Measurements from ENCODE around the gene TBR1. TPM values are rescaled to one million over a fixed set of nuclear protein-coding genes. Genes with fewer than 3 reads are reported as not detected.

Gene TBR1
- total RNA-seq, 1 donor from 2014 or later, result 0.30 TPM

DNA sequence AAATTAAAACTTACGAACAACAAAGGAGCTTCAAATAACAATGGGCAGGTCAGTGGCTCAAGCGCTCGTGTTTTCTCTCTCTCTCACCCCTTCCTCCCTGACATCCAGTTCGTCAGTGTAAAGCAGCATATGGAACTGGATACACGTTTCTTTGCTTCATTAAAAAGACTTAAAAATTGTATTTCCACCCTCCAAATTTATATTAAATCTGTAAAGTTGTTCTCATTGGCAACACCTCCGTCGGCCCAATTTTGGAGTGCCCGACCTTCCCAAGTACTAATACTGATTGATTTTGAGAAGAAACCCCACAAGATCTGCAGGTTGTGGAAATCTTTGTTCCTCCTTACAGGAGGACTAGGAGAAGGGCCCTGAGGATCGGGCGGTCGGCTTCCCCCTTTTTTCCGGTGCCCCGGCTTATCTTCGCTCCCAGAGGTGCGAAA lies 2.2 kb downstream of the TBR1 start:
- peaks cover 1% of the 10 kb centered on the region for H3K36me3 Mint-ChIP-seq (ENCODE audit: unreplicated experiment)
- no peaks in the 10 kb centered on the region for H3K9me3 Mint-ChIP-seq (ENCODE audit: unreplicated experiment)
- DNase-seq (ENCODE audit: extremely low spot score, unreplicated experiment), result no peak
- no peak overlapping the region for H3K27ac Mint-ChIP-seq (ENCODE audit: unreplicated experiment)
- peaks cover 84% of the 10 kb centered on the region for H3K27me3 Mint-ChIP-seq (ENCODE audit: unreplicated experiment)
- peaks cover 48% of the 10 kb centered on the region for H3K4me1 Mint-ChIP-seq (ENCODE audit: unreplicated experiment)
- peak overlapping the region; percentile 72 for H3K4me3 Mint-ChIP-seq (ENCODE audit: unreplicated experiment)
- TF ChIP-seq, protein P1, sequence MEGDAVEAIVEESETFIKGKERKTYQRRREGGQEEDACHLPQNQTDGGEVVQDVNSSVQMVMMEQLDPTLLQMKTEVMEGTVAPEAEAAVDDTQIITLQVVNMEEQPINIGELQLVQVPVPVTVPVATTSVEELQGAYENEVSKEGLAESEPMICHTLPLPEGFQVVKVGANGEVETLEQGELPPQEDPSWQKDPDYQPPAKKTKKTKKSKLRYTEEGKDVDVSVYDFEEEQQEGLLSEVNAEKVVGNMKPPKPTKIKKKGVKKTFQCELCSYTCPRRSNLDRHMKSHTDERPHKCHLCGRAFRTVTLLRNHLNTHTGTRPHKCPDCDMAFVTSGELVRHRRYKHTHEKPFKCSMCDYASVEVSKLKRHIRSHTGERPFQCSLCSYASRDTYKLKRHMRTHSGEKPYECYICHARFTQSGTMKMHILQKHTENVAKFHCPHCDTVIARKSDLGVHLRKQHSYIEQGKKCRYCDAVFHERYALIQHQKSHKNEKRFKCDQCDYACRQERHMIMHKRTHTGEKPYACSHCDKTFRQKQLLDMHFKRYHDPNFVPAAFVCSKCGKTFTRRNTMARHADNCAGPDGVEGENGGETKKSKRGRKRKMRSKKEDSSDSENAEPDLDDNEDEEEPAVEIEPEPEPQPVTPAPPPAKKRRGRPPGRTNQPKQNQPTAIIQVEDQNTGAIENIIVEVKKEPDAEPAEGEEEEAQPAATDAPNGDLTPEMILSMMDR (IDR thresholded peaks at IDR 0.05), result no peak

DNA sequence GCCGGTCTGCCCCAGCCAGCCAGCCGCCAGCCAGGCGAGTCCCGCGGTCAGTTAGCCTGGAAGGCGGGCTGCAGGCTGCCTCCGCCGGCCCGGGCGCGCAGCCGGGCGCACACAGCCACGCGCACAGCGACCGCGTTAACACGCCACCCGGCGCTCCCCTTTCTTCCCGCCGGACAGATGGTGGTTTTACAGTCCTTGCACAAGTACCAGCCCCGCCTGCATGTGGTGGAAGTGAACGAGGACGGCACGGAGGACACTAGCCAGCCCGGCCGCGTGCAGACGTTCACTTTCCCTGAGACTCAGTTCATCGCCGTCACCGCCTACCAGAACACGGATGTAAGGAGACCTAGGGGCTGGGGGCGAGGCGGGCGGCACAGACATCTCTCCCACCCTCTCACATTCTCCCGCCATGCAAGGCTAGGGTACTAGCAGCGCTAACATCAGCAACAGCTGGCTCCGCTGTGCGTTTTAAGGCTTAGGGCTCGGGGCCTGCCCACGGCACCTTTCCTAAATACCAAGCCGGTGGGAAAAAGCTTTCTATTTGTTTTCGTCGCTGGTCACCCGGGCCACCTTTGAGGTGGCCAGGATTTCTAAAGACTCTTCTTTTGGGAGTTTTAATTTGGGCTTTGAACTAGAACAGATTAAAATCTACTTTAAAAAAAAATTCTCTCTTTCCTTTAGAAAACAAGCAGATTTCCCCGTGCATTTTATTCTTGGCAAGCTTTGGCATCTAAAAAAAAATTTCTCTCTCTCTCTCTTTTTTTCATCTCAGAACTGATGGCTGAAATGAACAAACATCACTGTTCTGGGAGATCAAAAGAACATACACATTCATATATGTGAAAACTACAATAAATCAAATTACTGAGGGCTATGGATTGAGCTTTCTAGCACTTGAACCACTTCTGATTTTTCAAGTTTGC lies 2.9 kb downstream of the TBR1 start:
- peaks cover 1% of the 10 kb centered on the region for H3K36me3 Mint-ChIP-seq (ENCODE audit: unreplicated experiment)
- TF ChIP-seq, protein P1 (IDR thresholded peaks at IDR 0.05), result no peak
- no peaks in the 10 kb centered on the region for H3K9me3 Mint-ChIP-seq (ENCODE audit: unreplicated experiment)
- peak overlapping the region; percentile 72 for H3K4me3 Mint-ChIP-seq (ENCODE audit: unreplicated experiment)
- DNase-seq (ENCODE audit: extremely low spot score, unreplicated experiment), result no peak
- H3K4me1 Mint-ChIP-seq (ENCODE audit: unreplicated experiment), result peaks cover 44% of the 10 kb centered on the region
- H3K27ac Mint-ChIP-seq (ENCODE audit: unreplicated experiment), result no peak overlapping the region
- peaks cover 85% of the 10 kb centered on the region for H3K27me3 Mint-ChIP-seq (ENCODE audit: unreplicated experiment)

DNA sequence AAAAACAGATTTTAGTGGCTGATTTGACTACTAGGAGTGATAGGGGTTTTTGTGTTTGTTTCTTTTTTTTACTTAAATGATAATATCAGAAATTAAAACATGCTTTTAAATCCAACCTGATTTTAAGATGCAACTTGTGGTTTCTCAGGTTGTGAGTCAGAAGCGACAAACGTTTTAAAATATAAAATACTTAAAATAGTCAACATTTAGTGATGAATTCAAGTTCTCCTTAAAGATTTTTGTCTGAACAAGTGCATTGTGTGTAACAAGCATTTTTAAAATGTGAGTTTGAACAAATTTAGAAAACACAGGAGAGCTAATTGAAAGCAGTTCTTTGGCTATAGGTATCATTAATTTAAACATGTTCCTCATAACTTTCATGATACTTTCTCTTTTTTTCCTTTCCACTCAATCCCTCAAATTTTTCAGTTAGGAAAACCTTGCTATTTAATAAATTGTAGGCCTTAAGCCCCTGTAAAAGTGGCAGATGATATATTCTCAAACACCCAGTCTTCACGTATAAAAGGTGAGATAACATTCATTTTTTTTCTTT lies 3.6 kb downstream of the TBR1 start:
- H3K9me3 Mint-ChIP-seq (ENCODE audit: unreplicated experiment), result no peaks in the 10 kb centered on the region
- H3K4me3 Mint-ChIP-seq (ENCODE audit: unreplicated experiment), result no peak overlapping the region
- H3K27me3 Mint-ChIP-seq (ENCODE audit: unreplicated experiment), result peaks cover 93% of the 10 kb centered on the region
- H3K36me3 Mint-ChIP-seq (ENCODE audit: unreplicated experiment), result peaks cover 1% of the 10 kb centered on the region
- H3K27ac Mint-ChIP-seq (ENCODE audit: unreplicated experiment), result no peak overlapping the region
- DNase-seq (ENCODE audit: extremely low spot score, unreplicated experiment), result no peak
- TF ChIP-seq, protein P1 (IDR thresholded peaks at IDR 0.05), result no peak
- peaks cover 48% of the 10 kb centered on the region for H3K4me1 Mint-ChIP-seq (ENCODE audit: unreplicated experiment)

DNA sequence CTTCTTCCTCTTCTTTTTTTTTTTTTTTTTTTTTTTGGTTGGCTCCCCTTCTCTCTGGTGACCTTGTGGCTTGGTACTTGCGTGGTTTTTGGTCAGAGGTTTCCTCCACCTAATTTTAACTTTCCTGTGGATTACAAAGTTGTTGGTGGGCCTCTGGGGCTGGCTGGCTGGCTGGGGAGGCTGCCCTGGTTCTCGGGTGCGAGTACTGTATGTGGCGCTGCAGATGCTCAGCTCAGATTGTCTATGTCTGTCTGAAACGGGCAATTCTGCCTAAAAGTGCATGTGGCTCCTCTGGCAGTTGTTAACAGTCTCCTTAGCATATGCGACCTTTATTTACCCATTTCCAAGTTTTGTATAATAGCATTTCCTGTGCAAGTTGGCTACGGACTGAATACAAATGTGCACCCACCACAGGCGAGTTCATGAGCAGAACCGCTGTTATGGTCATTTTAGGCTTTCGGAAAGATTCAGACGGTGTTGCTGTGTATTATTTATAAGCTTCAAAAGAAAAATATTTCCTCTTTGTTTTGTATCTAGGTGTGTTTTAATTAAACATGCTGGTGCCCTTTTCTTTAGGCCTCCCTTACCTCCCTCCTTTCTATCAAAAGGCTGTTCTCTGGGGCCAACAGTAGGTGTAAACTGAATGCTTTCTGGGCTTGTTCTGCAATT lies 4.4 kb downstream of the TBR1 start:
- TF ChIP-seq, protein P1 (IDR thresholded peaks at IDR 0.05), result no peak
- Mint-ChIP-seq H3K4me3 (ENCODE audit: unreplicated experiment) (no peak overlapping the region), H3K27ac (ENCODE audit: unreplicated experiment) (no peak overlapping the region), H3K27me3 (ENCODE audit: unreplicated experiment) (peaks cover 94% of the 10 kb centered on the region), H3K36me3 (ENCODE audit: unreplicated experiment) (peaks cover 1% of the 10 kb centered on the region), H3K9me3 (ENCODE audit: unreplicated experiment) (no peaks in the 10 kb centered on the region), H3K4me1 (ENCODE audit: unreplicated experiment) (peaks cover 42% of the 10 kb centered on the region)
- no peak for DNase-seq (ENCODE audit: extremely low spot score, unreplicated experiment)

DNA sequence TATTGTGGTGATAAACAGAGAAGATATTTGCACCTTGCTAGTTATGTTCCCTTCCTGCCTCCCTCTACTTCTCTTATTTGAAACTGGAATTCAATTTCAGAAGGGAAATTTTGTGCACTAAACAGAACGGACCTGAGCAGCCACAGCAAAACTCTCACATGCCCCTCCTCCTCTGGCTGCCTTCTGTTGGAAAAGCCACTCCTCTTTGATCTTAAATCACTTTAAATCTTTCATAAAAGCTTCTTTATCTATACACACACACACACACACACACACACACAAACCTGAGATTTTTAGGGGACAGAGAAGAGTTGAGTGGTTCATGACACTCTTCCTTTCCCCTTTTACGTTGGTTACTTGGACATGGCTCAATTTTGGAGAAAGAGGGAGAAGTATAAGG lies 5.6 kb downstream of the TBR1 start:
- TF ChIP-seq, protein P1 (IDR thresholded peaks at IDR 0.05), result no peak
- Mint-ChIP-seq H3K4me3 (ENCODE audit: unreplicated experiment) (no peak overlapping the region), H3K27ac (ENCODE audit: unreplicated experiment) (no peak overlapping the region), H3K36me3 (ENCODE audit: unreplicated experiment) (peaks cover 1% of the 10 kb centered on the region), H3K27me3 (ENCODE audit: unreplicated experiment) (peaks cover 93% of the 10 kb centered on the region), H3K4me1 (ENCODE audit: unreplicated experiment) (peaks cover 31% of the 10 kb centered on the region), H3K9me3 (ENCODE audit: unreplicated experiment) (no peaks in the 10 kb centered on the region)
- DNase-seq (ENCODE audit: extremely low spot score, unreplicated experiment), result no peak
